Parathyroid adenoma (tissue), 2 donors: ENCODE results near the gene MCTP2.

ENCODE experiments used
- H2AFZ ChIP-seq: fragments of 300-600 bp; sonication (generic); one replicate; pipeline ENCODE4 v1.7.0; 2017; ENCODE audit warnings: antibody characterized with exemption, mild to moderate bottlenecking
- H3K27ac ChIP-seq: fragments of 300-600 bp; sonication (generic); one replicate; pipeline ENCODE4 v1.7.0; 2017
- H3K27me3 ChIP-seq: fragments of 300-600 bp; sonication (generic); one replicate; pipeline ENCODE4 v1.7.0; 2017; ENCODE audit warnings: low read length; ENCODE audit not compliant: control insufficient read depth, insufficient read depth
- H3K36me3 ChIP-seq: fragments of 300-600 bp; sonication (generic); one replicate; pipeline ENCODE4 v1.7.0; 2017; ENCODE audit warnings: low read length; ENCODE audit not compliant: control insufficient read depth, insufficient read depth
- H3K4me1 ChIP-seq: fragments of 300-600 bp; sonication (generic); one replicate; pipeline ENCODE4 v1.7.0; 2017; ENCODE audit warnings: control low read depth
- H3K4me2 ChIP-seq: fragments of 300-600 bp; sonication (generic); one replicate; pipeline ENCODE4 v1.7.0; 2017; ENCODE audit warnings: low read length
- H3K4me3 ChIP-seq: fragments of 300-600 bp; sonication (generic); one replicate; pipeline ENCODE4 v1.7.0; 2017; ENCODE audit warnings: low read depth, low read length
- H3K79me2 ChIP-seq: fragments of 300-600 bp; sonication (generic); one replicate; pipeline ENCODE4 v1.7.0; 2017; ENCODE audit warnings: control low read depth
- H3K9ac ChIP-seq: fragments of 300-600 bp; sonication (generic); one replicate; pipeline ENCODE4 v1.7.0; 2017; ENCODE audit warnings: mild to moderate bottlenecking
- H3K9me3 ChIP-seq: fragments of 300-600 bp; sonication (generic); one replicate; pipeline ENCODE4 v1.7.0; 2017; ENCODE audit warnings: low read length; ENCODE audit not compliant: control insufficient read depth
- TF ChIP-seq, protein P1 (sequence below): fragments of 300-600 bp; sonication (generic); IDR thresholded peaks from one replicate; pipeline ENCODE4 v1.7.0; 2017; ENCODE audit warnings: antibody characterized with exemption, mild to moderate bottlenecking
- donor health status: primary hyperparathyroidism.

The MCTP2 gene

DNA sequence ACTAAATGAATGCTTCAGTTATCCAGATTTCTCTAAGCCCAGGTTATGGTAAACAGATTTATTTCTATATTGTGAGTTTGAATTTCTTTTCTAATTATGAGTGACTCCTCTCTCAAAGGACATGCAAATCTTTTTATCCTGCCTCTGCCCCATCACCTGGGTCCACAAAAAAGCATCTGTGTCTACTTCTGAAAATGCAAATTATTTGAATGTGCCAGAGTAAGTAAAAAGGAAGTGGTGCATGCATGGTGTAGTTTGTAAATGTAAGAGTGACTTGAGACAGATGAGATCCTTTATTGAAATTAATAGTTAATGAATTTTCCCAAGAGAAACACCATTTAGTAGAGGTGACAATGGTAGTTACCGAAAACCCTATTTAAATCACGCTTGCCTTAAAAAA, 26.9 kb downstream of the MCTP2 start:
- H3K79me2 ChIP-seq: no peaks in the 10 kb centered on the region
- no peak overlapping the region for H3K27ac ChIP-seq
- no peaks in the 10 kb centered on the region for H3K9me3 ChIP-seq
- H3K36me3 ChIP-seq: no peaks in the 10 kb centered on the region
- TF ChIP-seq, protein P1, sequence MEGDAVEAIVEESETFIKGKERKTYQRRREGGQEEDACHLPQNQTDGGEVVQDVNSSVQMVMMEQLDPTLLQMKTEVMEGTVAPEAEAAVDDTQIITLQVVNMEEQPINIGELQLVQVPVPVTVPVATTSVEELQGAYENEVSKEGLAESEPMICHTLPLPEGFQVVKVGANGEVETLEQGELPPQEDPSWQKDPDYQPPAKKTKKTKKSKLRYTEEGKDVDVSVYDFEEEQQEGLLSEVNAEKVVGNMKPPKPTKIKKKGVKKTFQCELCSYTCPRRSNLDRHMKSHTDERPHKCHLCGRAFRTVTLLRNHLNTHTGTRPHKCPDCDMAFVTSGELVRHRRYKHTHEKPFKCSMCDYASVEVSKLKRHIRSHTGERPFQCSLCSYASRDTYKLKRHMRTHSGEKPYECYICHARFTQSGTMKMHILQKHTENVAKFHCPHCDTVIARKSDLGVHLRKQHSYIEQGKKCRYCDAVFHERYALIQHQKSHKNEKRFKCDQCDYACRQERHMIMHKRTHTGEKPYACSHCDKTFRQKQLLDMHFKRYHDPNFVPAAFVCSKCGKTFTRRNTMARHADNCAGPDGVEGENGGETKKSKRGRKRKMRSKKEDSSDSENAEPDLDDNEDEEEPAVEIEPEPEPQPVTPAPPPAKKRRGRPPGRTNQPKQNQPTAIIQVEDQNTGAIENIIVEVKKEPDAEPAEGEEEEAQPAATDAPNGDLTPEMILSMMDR: no peak
- H2AFZ ChIP-seq: no peak overlapping the region
- H3K4me1 ChIP-seq: no peaks in the 10 kb centered on the region
- H3K9ac ChIP-seq: no peak overlapping the region
- H3K4me3 ChIP-seq: no peak overlapping the region
- H3K4me2 ChIP-seq: no peak overlapping the region
- no peaks in the 10 kb centered on the region for H3K27me3 ChIP-seq

DNA sequence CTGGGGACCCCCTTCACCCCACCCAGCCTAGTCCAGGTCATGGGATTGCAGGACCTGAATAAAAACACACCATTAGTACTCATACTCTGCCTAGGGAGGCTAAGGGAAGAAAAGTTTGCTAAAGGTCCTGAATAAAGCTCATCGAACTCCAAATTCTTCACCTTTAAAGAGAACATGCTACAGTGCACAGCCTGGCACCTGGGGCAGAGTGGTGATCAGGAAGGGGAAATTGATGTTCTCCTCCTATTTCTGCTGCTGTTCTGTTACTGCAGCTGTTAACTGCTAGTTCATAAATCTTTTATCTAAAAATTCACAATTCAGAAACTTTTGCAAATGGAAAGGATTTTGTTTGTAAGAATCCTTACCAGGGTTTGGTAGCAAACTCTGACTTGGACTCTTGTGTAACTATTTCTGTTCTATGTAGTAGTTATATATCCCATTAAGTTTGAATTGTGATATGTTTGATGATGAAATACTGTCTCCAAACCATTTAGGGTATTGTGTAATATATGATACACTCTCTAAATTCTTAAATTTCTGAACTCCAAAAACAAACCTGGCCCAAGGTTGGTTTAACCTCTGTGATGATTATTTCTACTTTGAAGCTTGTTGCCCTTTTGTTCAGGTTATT, 27.9 kb downstream of the MCTP2 start:
- TF ChIP-seq, protein P1: no peak
- Histone ChIP-seq H3K27me3 (no peaks in the 10 kb centered on the region), H3K79me2 (no peaks in the 10 kb centered on the region), H3K9me3 (no peaks in the 10 kb centered on the region), H3K4me3 (no peak overlapping the region), H3K4me1 (no peaks in the 10 kb centered on the region), H3K27ac (no peak overlapping the region), H3K9ac (no peak overlapping the region), H2AFZ (no peak overlapping the region), H3K4me2 (no peak overlapping the region), H3K36me3 (no peaks in the 10 kb centered on the region)

DNA sequence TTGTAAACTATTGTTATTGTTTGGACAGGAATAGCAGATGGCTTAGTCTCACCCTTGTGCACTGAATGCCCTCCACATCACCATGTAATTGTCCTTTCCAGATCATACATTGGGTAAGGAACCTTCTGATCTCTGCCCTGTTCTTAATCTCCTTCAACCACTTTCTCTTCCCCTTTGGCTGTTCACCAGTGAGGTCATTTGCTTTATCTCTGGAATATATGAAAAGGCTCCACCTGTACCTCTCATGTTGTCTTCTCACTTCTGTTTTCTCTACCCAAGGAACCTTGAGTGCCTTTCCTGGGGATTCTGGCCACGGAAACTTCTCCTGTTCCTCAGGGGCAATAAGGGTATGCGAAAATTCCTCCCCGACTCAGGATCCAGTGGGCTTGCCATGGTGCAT, 28.5 kb downstream of the MCTP2 start:
- Histone ChIP-seq H3K4me2 (no peak overlapping the region), H3K9me3 (no peaks in the 10 kb centered on the region), H3K27ac (no peak overlapping the region), H3K79me2 (no peaks in the 10 kb centered on the region), H2AFZ (no peak overlapping the region), H3K27me3 (no peaks in the 10 kb centered on the region), H3K4me1 (no peaks in the 10 kb centered on the region), H3K36me3 (no peaks in the 10 kb centered on the region), H3K9ac (no peak overlapping the region), H3K4me3 (no peak overlapping the region)
- TF ChIP-seq, protein P1: no peak

DNA sequence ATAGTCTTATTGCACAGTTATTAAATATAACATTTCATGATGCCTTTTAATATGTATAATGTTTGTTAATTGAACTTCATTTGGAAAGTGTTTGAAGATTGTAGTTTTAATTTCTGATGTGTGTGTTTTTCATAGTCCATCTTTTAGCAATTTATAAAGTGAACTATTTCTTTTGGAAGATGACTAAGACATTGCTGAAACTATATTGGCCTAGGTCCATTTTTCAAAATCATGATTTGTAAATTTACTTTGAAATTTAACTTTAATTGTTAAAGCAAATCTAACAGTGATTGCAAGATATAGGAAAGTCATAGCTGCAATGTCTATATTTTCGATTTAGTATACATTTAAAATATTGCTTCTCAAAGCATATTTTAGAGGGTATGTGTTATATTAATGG, 30.8 kb downstream of the MCTP2 start:
- no peak overlapping the region for H3K27ac ChIP-seq
- no peaks in the 10 kb centered on the region for H3K79me2 ChIP-seq
- H3K4me1 ChIP-seq: no peaks in the 10 kb centered on the region
- H2AFZ ChIP-seq: no peak overlapping the region
- H3K27me3 ChIP-seq: no peaks in the 10 kb centered on the region
- H3K9me3 ChIP-seq: no peaks in the 10 kb centered on the region
- no peaks in the 10 kb centered on the region for H3K36me3 ChIP-seq
- no peak overlapping the region for H3K4me3 ChIP-seq
- H3K9ac ChIP-seq: no peak overlapping the region
- no peak overlapping the region for H3K4me2 ChIP-seq
- TF ChIP-seq, protein P1: no peak
